Measurements from ENCODE around the gene NHSL2.

DNA sequence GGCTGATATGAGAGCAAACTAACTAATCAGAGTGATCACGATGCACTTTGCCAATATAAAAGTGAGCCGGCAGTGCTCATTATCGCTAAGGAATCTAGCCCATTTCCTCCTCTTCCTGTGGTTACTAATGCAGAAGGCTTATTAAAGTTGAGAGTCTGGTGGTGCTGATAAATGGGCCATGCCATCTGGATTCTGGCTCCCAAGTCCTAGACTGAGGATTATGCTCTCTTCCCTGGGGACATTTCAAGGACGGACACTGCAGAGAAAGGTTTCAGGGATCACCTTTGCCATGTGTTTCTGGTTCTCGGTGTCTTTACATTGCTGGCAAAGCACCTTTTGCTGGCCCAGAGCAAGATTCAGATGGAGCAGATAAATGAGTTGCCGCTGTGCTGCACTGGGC, 135.8 kb downstream of the NHSL2 start:
- TF ChIP-seq, protein P1, sequence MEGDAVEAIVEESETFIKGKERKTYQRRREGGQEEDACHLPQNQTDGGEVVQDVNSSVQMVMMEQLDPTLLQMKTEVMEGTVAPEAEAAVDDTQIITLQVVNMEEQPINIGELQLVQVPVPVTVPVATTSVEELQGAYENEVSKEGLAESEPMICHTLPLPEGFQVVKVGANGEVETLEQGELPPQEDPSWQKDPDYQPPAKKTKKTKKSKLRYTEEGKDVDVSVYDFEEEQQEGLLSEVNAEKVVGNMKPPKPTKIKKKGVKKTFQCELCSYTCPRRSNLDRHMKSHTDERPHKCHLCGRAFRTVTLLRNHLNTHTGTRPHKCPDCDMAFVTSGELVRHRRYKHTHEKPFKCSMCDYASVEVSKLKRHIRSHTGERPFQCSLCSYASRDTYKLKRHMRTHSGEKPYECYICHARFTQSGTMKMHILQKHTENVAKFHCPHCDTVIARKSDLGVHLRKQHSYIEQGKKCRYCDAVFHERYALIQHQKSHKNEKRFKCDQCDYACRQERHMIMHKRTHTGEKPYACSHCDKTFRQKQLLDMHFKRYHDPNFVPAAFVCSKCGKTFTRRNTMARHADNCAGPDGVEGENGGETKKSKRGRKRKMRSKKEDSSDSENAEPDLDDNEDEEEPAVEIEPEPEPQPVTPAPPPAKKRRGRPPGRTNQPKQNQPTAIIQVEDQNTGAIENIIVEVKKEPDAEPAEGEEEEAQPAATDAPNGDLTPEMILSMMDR (IDR thresholded peaks at IDR 0.05): no peak
- TF ChIP-seq POLR2A (IDR thresholded peaks at IDR 0.05): no peak
